ENCODE results near the gene TMEM116. TPM values are rescaled to one million over a fixed set of nuclear protein-coding genes. Genes with fewer than 3 reads are reported as not detected.
"Not testable (repeated sequence)": the region's sequence is repeated elsewhere in the genome, so short reads cannot be mapped to it uniquely, and the experiment has no call there.

Gene TMEM116
- total RNA-seq, 1 donor, result 20.4 TPM

- TF ChIP-seq CTCF (IDR thresholded peaks at IDR 0.05; ENCODE audit: insufficient read depth, low read length), result no peak
- H3K4me3 ChIP-seq (ENCODE audit: low read depth, low read length), result no peak overlapping the region
- no peak for DNase-seq (ENCODE audit: low read depth)
Measured at GRCh38 chr12:111976291-111976690, 36.7 kb downstream of the TMEM116 start.

GRCh38 chr12:111975161-111975931, 37.6 kb downstream of the TMEM116 start:
- H3K4me3 ChIP-seq (ENCODE audit: low read depth, low read length), result no peak overlapping the region
- TF ChIP-seq CTCF (IDR thresholded peaks at IDR 0.05; ENCODE audit: insufficient read depth, low read length), result no peak
- DNase-seq (ENCODE audit: low read depth), result no peak

GRCh38 chr12:111971800-111972199, 41.2 kb downstream of the TMEM116 start:
- TF ChIP-seq CTCF (IDR thresholded peaks at IDR 0.05; ENCODE audit: insufficient read depth, low read length), result no peak
- no peak overlapping the region for H3K4me3 ChIP-seq (ENCODE audit: low read depth, low read length)
- no peak for DNase-seq (ENCODE audit: low read depth)

GRCh38 chr12:111964935-111965334, 48.0 kb downstream of the TMEM116 start:
- TF ChIP-seq CTCF (IDR thresholded peaks at IDR 0.05; ENCODE audit: insufficient read depth, low read length), result no peak
- DNase-seq (ENCODE audit: low read depth), result no peak
- H3K4me3 ChIP-seq (ENCODE audit: low read depth, low read length), result no peak overlapping the region

- DNase-seq (ENCODE audit: low read depth); H3K4me3 ChIP-seq (ENCODE audit: low read depth, low read length): not testable (repeated sequence)
Measured at GRCh38 chr12:111959518-111959917, 53.4 kb downstream of the TMEM116 start.

GRCh38 chr12:111957224-111957623, 55.7 kb downstream of the TMEM116 start:
- not testable (repeated sequence) for DNase-seq (ENCODE audit: low read depth); H3K4me3 ChIP-seq (ENCODE audit: low read depth, low read length)

GRCh38 chr12:111954969-111955368, 58.0 kb downstream of the TMEM116 start:
- TF ChIP-seq CTCF (IDR thresholded peaks at IDR 0.05; ENCODE audit: insufficient read depth, low read length), result no peak
- no peak for DNase-seq (ENCODE audit: low read depth)
- H3K4me3 ChIP-seq (ENCODE audit: low read depth, low read length), result no peak overlapping the region

- DNase-seq (ENCODE audit: low read depth), result peak; percentile 60
- H3K4me3 ChIP-seq (ENCODE audit: low read depth, low read length), result no peak overlapping the region
- TF ChIP-seq CTCF (IDR thresholded peaks at IDR 0.05; ENCODE audit: insufficient read depth, low read length), result no peak
Measured at GRCh38 chr12:111953455-111953854, 59.5 kb downstream of the TMEM116 start.

- not testable (repeated sequence) for H3K4me3 ChIP-seq (ENCODE audit: low read depth, low read length); DNase-seq (ENCODE audit: low read depth)
Measured at GRCh38 chr12:111952084-111952787, 60.7 kb downstream of the TMEM116 start.

GRCh38 chr12:111950961-111951676, 61.8 kb downstream of the TMEM116 start:
- not testable (repeated sequence) for H3K4me3 ChIP-seq (ENCODE audit: low read depth, low read length); DNase-seq (ENCODE audit: low read depth)

Measured in fibroblast of the aortic adventitia (primary cell).